Thoracic aorta (tissue), 2 donors: Measurements from ENCODE around the gene XPC. TPM values are rescaled to one million over a fixed set of nuclear protein-coding genes. Genes with fewer than 3 reads are reported as not detected.

Experiments used
- ATAC-seq: fragments of 150-250 bp; one replicate; pipeline ENCODE4 v1.8.0; 2017; ENCODE audit warnings: low read depth; ENCODE audit not compliant: insufficient number of reproducible peaks, low FRiP score
- DNase-seq: peaks from one replicate; pipeline ENCODE4 v3.0.0-alpha.2; 2020; ENCODE audit warnings: low spot score
- H3K27ac ChIP-seq, 2 donors: fragments of 200-600 bp; sonication (generic); 1 replicate in 1 of 2; 2 replicates in 1 of 2; pipeline ENCODE4 v1.5.1; 2016; ENCODE audit warnings: mild to moderate bottlenecking in 2 of 2, moderate library complexity in 2 of 2
- H3K27me3 ChIP-seq: fragments of 200-600 bp; sonication (generic); replicated peaks from 2 replicates; pipeline ENCODE4 v1.6.0; 2016; ENCODE audit warnings: mild to moderate bottlenecking; ENCODE audit not compliant: insufficient read depth
- H3K36me3 ChIP-seq: fragments of 200-600 bp; sonication (generic); one replicate; pipeline ENCODE4 v1.5.1; 2016
- H3K4me1 ChIP-seq, 2 donors: fragments of 200-600 bp; sonication (generic); 1 replicate in 1 of 2; 2 replicates in 1 of 2; pipeline versions ENCODE4 v1.5.1 to v1.6.0; 2016; ENCODE audit warnings: low read depth in 2 of 2, mild to moderate bottlenecking in 1 of 2; ENCODE audit not compliant: control insufficient read depth in 1 of 2
- H3K4me3 ChIP-seq: fragments of 200-600 bp; sonication (generic); 2 replicates; pipeline ENCODE4 v1.5.1; 2016; ENCODE audit warnings: mild to moderate bottlenecking
- H3K9me3 ChIP-seq: fragments of 200-600 bp; sonication (generic); 2 replicates; pipeline ENCODE4 v1.5.1; 2016
- total RNA-seq, 2 donors: library from RNA; depleted of rRNA; stranded (reverse); fragments of >200 nt; gene quantifications; one replicate each; pipeline versions ENCODE4 v1.1.0 to v1.2.3, GENCODE V29; 2016
- TF ChIP-seq, protein P1 (sequence below): fragments of 200-600 bp; sonication (generic); IDR thresholded peaks from one replicate; pipeline ENCODE4 v1.5.1; 2019; ENCODE audit warnings: antibody characterized with exemption

XPC gene
- total RNA-seq, 2 donors from 2014 or later: 49.2 to 57.1 TPM

DNA sequence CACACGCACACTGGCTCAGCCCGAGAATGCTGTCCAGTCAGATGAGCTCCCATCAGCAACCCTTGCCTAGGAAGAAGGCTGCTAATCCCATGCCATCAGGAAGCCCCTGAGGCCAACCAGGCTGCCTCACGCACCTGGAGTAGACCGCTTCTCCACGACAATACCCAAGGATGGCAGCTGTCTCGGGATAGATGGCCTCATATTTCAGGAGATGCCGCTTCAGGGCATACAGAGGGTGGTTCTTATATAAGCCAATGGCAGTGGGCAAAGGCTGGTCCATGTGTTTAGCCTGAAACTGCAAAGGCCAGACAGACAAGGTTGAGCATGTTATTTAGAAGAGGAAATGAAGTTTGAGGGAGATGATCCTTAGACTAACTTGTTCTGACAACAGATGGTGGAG lies 22.2 kb downstream of the XPC start:
- DNase-seq: no peak
- H3K9me3 ChIP-seq: peaks cover 2% of the 10 kb centered on the region
- TF ChIP-seq, protein P1, sequence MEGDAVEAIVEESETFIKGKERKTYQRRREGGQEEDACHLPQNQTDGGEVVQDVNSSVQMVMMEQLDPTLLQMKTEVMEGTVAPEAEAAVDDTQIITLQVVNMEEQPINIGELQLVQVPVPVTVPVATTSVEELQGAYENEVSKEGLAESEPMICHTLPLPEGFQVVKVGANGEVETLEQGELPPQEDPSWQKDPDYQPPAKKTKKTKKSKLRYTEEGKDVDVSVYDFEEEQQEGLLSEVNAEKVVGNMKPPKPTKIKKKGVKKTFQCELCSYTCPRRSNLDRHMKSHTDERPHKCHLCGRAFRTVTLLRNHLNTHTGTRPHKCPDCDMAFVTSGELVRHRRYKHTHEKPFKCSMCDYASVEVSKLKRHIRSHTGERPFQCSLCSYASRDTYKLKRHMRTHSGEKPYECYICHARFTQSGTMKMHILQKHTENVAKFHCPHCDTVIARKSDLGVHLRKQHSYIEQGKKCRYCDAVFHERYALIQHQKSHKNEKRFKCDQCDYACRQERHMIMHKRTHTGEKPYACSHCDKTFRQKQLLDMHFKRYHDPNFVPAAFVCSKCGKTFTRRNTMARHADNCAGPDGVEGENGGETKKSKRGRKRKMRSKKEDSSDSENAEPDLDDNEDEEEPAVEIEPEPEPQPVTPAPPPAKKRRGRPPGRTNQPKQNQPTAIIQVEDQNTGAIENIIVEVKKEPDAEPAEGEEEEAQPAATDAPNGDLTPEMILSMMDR: no peak
- no peaks in the 10 kb centered on the region for H3K4me1 ChIP-seq
- H3K27me3 ChIP-seq: no peaks in the 10 kb centered on the region
- peaks cover 74% of the 10 kb centered on the region for H3K36me3 ChIP-seq
- H3K27ac ChIP-seq: no peak overlapping the region
- no peak for ATAC-seq
- H3K4me3 ChIP-seq: no peak overlapping the region

DNA sequence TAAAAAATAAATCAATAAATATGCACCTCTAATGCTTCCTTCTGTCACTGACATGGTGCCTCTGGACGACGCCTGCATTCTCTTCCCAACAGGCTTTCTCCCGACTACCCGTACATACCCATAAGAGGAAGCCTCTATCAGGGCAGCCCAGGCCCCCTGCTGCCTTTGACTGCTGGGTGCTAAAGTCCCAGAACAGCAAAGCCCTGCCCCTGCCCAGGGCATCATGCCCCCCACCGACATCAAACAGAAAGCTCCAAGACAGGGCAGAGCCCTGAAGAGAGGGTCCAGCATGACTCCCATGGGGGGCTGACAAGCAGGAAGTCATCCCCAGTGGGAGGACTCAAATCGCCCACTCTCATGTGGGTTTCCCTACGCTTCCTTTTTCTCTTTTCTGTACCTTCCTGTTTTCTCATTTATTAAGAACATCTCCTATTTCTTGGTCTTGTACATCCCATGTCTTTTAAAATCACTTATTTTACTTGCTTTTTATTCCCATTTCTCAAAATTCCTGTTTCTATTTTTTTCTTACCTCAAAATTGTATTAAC lies 23.4 kb downstream of the XPC start:
- DNase-seq: no peak
- no peak for ATAC-seq
- TF ChIP-seq, protein P1: no peak
- H3K36me3 ChIP-seq: peaks cover 72% of the 10 kb centered on the region
- H3K4me3 ChIP-seq: no peak overlapping the region
- no peaks in the 10 kb centered on the region for H3K9me3 ChIP-seq
- H3K4me1 ChIP-seq: no peaks in the 10 kb centered on the region
- no peaks in the 10 kb centered on the region for H3K27me3 ChIP-seq
- H3K27ac ChIP-seq: no peak overlapping the region

GRCh38 chr3:14154276-14154675 lies 24.1 kb downstream of the XPC start:
- no peaks in the 10 kb centered on the region for H3K4me1 ChIP-seq
- no peak overlapping the region for H3K27ac ChIP-seq
- no peak for DNase-seq
- ATAC-seq: no peak
- H3K36me3 ChIP-seq: peaks cover 67% of the 10 kb centered on the region
- H3K4me3 ChIP-seq: no peak overlapping the region
- TF ChIP-seq, protein P1: no peak
- no peaks in the 10 kb centered on the region for H3K27me3 ChIP-seq
- H3K9me3 ChIP-seq: no peaks in the 10 kb centered on the region

DNA sequence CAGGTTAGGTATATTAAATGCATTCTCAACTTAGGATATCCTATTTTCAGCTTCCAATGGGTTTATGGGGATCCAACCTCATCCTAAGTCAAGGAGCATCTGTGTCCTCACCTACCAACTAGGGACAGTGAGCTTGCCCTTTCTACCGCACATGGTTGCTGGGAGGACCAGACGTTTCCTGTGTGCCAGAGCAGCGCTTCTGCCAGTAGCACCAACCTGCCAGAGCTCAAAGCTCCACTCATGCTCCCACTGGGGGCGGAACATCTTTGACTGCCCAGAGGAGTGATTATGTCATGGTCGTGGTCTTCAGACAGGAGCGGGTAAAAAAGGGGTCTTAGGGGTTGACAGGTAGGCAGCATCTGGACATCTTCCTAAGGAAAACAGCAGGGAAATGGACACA lies 24.7 kb downstream of the XPC start:
- no peak for ATAC-seq
- DNase-seq: no peak
- Histone ChIP-seq H3K4me3 (no peak overlapping the region), H3K9me3 (no peaks in the 10 kb centered on the region), H3K27me3 (no peaks in the 10 kb centered on the region), H3K4me1 (no peaks in the 10 kb centered on the region), H3K27ac (no peak overlapping the region), H3K36me3 (peaks cover 61% of the 10 kb centered on the region)
- TF ChIP-seq, protein P1: no peak

- no peaks in the 10 kb centered on the region for H3K27me3 ChIP-seq
- no peak overlapping the region for H3K4me3 ChIP-seq
- H3K36me3 ChIP-seq: peaks cover 54% of the 10 kb centered on the region
- no peaks in the 10 kb centered on the region for H3K9me3 ChIP-seq
- no peak overlapping the region for H3K27ac ChIP-seq
- ATAC-seq (no peak), DNase-seq (no peak)
- peaks cover 5% of the 10 kb centered on the region in 2 donors for H3K4me1 ChIP-seq
- TF ChIP-seq, protein P1: no peak
These were observed 25.4 kb downstream of the XPC start for GRCh38 chr3:14152963-14153355.
